HG03159 (cell line): Measurements from ENCODE around the gene KRT86.
"Not testable (repeated sequence)": the region's sequence is repeated elsewhere in the genome, so short reads cannot be mapped to it uniquely, and the experiment has no call there.

Experiments
- ATAC-seq: cut with Tn5 transposase; IDR thresholded peaks from one replicate; pipeline ENCODE4 v1.9.1; 2021; ENCODE audit warnings: mild to moderate bottlenecking, moderate library complexity; ENCODE audit not compliant: unreplicated experiment

The KRT86 gene

DNA sequence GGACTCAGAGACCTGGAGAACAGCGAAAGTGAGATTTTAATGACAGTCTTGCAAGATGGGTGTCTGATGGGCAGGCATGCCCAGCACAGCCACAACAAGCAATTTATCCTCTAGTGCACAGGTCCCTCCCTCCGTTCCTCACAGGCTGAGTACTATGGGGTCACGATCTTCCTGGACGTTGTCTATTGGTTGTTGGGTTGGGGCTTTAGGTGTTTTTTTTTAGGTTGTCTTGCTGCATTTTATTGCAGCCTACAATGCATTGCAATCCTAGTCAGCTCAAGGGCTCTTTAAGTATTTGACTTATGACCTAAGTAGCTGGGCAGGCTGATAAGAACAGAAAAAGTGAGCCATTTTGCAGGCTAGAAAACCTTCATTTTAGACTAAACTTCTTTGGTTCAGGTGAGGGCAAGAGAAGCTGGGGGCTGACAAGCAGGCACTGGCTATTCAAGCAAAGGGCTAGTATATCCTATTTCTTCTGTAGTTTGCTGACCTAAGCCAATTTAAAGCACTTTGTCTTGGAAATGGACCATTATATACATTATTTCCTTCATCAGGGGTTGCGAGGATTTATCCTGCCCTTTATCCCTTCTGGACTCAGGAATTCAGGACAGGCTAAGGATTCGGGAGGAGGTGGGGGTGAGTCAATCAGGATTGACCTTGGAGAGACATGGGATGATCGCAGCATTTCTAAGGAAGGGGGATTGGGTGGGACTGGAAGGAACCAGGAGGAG, 35.4 kb upstream of the KRT86 start:
- no peak for ATAC-seq

DNA sequence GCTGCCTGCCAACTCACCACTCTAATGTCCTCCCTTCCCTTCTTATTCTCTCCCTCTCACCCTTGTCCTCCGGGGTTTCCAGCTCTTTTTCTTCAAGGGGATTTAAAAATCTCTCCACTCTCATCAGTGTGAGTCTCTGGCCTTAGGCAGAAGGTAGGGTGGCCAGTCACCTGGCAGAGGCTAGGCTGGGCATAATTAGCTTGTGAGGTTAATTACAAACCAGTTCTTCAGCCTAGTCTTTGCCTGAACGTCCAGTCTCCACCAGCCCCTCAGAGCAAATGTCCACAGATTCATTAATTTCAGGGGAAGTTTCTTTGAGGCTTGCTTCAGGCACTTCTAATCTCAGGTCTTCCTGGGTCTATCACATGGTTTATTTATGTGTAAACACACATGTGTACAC, 34.7 kb upstream of the KRT86 start:
- no peak for ATAC-seq

DNA sequence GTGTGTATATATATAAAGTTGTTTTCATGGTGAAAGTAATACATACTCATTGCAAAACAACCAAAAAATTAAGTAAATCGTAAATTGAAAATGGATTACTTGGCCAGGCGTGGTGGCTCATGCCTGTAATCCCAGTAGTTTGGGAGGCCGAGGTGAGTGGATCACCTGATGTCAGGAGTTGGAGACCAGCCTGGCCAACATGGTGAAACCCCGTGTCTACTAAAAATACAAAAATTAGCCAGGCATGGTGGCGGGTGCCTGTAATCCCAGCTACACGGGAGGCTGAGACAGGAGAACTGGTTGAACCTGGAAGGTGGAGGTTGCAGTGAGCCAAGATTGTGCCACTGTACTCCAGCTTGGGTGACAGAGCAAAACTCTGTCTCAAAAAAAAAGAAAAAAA, 34.2 kb upstream of the KRT86 start:
- not testable (repeated sequence) for ATAC-seq

DNA sequence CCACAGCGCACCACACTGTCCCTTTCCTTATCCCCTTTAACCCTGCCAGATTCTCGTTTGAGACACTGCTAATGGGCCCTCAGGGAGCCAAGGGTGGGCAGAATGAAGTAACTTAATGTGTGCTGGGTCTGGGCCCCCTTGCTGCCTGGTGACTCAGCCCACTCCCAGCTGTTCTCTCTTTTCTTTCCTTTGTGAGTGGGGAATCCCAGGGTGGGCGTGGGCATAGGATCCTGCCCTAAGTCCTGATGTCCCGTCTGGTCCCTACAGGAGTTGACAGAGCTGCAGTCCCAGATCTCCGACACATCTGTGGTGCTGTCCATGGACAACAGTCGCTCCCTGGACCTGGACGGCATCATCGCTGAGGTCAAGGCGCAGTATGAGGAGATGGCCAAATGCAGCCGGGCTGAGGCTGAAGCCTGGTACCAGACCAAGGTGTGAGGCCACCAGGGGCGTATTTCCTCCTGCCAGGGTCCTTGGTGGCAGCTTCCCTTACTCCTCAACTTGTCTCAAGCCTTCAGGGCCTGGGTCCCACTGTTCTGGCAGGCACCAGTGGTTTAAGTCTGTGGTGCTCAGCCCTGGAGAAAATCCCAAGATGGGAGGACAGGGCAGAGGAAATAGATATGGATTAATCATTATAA, 33.1 kb upstream of the KRT86 start:
- no peak for ATAC-seq

DNA sequence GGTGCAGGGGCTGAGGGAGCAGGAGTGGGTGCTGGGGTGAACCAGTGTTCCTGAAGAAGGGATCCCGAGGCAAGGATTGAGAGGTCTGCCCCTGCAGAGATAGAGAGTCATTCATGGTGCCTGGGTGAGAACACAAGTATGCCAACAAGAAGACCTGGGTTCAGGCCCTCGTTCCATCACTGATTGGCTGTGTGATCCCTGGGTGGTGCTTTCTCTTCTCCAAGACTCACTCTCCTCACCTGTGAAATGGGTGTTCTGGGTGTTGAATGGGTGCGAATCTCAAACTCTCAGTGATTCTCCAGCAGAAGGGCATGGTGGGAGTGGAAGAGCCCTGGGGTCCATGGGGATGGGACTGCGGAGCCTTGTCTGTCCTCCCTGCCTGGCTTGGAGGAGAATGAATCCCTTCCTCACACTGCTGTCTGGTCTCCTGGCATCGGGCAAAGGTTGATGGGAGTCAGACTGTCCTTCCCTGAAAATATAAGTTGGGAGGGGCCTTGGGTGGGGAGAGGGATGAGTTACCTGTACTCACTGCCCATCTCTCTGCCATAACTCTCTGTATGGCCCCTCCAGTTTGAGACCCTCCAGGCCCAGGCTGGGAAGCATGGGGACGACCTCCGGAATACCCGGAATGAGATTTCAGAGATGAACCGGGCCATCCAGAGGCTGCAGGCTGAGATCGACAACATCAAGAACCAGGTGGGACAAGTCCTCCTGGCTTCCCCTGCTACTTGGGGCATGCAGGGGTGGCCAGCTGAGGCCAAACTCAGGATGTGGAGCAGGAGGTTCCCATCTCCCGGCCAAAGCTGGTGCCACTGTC, 31.8 kb upstream of the KRT86 start:
- no peak for ATAC-seq

DNA sequence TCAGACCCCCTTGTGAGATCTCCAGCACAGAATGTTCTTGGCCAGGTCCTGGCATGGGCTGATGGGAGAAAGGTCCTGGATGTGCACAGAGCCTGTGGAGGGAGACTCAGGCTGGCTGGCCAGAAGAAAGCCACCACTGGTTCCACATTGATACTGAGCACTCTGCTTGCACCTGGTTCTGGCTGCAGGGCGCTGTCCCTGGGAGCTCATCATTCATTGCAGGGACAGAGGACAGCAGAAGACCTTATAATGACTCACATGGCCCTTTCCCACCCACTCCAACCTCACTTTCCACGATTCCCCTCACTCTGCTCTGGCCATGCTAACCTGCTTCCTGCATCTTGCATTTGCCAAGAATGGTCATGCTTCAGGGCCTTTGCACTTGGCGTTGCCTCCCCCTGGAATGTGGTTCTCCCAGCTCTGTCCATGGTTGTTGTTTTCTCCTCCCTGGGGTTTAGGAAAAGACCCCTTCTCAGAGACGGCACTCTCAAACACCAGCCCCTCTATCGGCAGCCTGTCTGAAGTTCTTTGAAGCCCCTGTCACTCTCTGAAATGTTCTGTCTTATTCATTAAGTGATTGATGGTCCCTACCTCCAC, 31.1 kb upstream of the KRT86 start:
- no peak for ATAC-seq

DNA sequence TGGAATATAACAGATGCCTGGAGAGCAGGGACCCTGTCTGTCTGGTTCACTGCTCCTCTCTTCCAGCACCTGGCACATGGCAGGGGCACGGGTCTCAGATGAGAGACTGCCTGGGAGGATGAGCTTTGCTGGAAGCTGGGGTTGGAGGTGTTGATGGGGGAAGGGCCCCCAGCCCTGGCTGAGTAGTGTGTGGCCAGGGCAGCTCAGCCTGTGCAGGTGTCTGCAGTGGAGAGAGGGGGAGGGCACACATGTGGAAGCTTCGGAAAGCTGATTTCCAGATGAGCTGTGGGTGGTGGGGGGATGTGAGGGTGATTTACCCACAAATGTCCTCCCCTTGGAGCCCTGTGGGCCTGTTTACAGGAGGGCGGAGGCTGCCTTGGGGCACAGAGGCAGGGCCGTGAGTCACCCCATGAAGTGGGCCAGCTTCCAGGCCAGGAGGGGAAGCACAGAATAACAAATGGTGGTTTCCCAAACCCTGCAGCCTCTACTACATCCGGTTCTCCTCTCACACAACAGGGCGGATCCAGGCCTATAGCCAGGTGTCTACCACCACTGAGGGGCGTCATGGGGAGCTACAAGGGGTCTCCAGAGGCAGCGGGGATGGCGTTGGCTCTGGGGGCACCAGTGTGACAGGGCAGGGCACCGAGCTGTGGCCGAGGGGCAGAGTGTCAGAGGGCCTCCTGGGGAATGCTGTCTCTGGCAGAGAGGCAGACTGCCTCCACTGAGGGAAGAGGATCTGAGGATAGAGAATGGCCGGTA, 30.4 kb upstream of the KRT86 start:
- ATAC-seq: peak; percentile 92

DNA sequence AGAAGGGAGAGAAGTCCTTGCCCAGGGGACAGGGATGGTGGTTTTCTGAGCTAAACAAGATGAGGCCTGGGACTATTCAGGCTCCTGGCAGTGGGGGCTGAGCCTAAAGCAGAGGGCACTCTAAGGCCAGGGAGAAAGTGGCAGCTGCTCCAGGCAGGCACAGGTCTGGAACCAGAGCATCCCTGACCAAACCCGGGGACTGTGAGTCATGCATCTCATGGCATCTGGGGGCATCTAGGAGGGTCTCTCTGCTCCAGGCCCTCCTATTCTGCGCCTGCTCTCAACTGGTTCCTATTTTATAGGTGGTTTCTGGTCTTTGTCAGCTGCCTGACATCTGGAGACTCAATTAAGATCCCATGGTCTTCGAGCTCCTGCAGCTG, 29.8 kb upstream of the KRT86 start:
- no peak for ATAC-seq

DNA sequence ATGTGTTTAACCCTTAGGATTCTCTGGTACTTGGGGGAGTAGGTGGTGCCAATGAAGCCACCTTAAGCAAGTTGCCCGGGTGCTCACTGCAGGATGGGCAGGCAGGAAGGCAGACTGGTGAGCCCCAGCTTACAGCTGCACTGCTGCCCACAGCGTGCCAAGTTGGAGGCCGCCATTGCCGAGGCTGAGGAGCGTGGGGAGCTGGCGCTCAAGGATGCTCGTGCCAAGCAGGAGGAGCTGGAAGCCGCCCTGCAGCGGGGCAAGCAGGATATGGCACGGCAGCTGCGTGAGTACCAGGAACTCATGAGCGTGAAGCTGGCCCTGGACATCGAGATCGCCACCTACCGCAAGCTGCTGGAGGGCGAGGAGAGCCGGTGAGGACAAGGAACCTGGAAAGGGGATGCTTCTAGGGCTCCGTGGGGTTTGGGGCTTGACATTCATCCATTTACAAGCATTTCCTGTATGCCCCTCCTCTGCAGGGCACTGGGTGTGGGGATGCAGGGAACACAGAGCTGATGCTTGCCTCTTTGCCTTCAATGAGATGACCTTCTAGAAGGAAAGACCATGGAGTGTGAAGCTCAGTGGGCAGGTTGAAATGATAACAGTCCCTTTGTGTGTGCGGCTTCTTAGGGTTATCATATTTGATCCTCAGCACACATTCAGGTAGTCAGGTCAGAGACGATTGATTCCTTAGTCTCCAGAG, 29.0 kb upstream of the KRT86 start:
- no peak for ATAC-seq

DNA sequence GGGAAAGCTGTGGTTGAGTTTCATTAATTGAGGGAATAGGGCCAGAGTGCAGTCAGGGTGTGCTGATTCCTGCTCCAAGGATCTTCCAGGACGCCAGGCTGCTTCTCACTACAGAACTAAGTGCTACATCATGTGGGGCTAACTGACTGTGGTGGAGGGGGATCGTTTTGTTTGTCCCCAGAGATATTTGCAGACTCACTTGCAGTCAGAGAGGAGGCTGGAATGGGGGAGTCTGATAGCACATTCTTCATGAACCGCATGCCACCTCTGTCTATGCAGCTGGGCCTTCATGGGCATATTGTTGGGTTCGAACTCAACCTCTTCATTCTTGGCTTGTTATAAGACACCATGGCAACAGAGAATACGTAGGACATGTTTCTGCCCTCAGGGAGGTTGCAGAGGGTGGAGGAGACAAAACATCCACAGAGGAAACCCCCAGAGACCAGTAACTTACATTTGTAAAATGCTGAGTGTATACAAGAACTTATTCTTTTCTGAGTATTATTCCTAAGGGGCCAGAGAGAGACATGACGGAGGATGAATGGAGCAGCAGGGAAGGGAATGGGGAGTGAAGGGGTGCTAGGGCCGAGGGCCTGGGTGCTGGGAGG, 28.4 kb upstream of the KRT86 start:
- ATAC-seq: no peak

DNA sequence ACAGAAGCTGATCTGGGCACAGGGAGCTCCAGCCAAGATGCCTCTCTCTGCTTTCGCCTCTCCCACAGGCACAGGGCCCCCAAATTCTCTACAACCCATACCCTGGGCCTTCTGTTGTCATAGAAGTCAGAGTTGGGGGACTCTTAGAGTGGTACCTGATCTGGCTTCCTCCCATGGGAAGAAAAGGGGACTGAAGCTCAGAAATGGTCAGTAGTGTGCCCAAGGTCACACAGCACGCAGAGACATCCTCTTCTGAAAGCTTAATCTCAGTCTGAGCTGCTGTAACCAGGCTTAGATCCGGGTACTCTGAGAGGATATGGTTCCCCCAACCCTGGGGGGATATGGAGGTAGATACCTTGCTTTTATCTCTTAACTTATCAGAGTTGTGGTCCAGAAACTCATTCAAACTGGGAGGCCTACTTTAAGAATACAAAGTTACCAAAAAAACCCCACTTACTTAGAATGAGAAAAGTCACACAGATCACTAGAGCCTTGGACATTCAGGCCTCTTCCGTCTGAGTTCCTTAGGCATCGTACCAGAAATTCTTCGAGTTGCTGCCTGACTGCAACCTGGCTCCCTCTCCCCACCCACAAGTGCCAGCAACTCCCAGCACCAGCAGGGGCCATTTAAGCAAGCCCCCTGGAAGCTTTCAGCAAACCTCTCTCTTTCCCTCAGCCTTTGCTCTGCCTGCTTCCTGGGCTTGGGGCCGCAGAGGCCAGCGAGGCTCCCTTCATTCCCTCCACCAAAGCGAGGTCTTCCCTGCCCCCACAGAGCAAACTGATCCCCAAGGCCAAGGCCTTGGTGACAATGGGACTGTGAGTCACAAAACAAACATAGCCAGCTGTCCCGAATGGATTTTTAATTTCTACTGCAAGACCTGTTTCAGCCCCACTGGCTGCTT, 27.5 kb upstream of the KRT86 start:
- no peak for ATAC-seq

DNA sequence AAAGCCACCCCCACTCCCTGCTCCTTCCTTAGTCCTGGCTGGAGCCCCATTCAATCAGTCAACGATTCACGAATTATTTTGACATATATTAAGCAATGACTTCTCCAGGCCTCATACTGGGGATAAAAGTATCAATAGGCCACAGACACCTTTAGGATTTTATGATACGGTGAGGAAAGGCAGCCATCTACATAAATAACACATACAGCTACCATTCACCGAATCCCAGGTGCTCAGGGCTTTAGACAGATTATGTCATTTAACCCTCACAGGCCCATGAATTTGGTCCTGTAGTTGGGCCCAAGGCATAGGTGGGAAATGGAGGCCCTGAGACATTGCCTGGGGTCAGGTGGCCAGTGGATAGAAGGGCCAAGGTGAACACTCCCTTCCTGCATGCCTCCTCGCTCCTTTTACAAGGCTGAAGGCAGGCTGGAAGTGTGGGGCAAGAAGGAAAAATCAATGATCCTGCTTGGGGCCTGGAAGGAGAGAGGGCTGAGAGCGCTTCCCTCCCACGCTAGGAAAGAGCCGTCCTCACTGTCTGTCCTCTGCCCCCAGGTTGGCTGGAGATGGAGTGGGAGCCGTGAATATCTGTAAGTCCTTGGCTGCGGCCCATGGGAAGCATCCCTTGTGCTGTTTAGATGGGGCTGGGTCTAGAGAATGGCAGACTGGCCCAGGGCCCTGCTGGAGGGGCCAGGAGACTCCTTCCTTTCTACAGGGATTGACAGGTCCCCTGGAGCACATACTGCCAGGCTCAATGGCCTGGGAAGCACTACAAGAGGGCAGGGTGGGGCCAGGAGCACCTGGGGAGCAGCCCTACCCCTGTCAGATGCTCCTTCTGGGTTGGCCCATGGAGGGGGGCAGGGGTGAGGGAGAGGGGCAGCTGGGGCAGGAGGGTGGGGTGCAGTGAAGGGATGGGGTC, 26.6 kb upstream of the KRT86 start:
- no peak for ATAC-seq

DNA sequence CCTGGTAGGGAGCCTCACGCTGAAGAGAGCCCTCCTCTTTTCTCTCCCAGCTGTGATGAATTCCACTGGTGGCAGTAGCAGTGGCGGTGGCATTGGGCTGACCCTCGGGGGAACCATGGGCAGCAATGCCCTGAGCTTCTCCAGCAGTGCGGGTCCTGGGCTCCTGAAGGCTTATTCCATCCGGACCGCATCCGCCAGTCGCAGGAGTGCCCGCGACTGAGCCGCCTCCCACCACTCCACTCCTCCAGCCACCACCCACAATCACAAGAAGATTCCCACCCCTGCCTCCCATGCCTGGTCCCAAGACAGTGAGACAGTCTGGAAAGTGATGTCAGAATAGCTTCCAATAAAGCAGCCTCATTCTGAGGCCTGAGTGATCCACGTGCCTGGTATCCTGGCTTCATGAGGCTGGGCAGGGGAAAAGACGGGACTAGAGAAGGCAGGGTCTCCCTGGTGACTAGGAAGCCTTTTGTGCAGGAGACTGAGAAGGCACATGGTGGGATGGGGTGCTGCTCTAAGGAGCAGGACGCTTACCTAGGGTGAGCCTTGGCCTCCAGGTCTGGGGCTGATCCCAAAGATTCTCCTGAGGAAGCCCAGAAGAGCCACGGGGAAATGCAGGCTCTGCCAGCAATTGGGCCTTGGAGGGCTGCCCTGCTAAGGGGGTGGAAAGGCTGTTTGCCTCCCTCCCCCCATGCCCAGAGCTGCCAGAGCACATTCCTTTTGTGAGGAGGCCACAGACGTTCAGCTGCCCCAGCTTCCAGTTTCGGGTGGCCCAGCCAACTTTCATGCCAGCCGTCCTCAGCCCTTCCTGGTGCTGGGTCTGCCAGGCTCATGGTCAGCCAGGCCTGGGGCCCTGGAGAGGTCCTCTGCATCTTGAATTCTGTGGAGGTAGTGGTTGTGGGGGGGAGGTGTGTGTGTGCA, 25.6 kb upstream of the KRT86 start:
- ATAC-seq: no peak

DNA sequence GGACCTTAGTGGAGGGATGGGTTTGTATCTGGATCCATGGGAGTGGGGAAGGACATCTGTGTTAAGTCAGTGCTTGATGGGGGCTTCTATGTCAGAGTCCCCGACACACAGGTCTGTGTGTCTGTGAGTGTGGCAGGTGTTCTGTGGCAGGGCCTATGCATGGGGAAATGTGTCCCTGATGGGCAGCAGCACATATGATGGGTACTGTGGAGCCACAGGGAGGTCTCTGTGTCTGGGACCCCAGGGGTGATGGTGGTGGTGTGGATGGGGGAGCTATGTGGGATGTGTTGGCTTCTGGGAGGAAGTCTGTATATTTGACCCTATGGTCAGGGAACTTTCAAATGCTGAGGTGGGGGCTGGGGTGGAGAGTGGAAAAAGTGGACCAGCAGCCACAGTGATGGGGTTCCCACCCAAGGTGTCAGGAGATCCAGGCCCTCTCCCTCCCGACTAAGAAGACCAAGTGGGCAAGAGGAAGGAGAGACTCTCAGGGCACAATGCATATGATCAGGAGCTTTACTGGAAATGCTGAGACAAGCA, 24.9 kb upstream of the KRT86 start:
- ATAC-seq: no peak

DNA sequence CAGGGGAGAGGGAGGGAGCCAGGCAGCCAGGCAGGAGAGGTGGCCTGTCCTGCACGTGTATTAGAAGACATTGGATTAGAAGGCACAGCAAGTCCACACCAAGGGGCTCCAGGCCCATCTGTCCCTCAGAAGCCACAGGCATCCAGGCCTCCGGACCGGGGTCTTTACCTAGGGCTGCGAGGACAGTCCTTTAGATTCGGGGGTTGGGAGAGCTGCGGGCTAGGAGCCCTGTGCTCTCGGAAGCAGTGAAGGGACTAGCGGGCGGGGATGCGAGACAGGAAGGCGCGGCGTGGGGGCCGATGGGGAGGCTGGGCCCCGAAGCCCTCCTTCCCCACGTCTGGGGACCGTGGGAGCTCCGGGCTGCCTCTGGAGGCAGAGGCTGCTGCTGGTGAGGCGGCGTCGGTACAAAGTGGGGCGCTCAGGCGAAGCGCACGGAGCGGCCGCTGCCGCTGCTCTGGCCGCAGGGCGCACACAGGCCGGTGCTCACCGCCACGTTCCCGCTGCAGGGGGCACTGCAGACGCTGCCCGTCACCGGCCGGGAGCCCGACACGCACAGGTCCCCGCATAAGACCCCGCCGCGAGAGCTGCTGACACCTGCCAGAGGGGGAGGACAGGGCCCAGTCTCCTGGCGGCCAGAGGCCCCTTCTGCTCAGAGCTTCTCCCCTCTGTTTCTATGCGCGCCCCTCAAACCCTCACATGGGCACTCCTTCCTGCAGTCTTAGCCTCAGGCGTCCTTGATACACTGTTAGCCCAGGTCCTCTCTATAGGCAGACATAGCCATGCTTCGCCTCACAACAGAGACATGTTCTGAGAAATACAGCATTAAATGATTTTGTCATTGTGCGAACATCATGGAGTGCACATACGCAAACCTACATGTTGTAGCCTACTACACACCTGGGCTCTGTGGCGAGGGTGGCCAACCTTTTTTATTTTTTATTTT, 24.1 kb upstream of the KRT86 start:
- ATAC-seq: no peak
